ENCODE measurements around the gene TSSK1B.

Gene TSSK1B

GRCh38 chr5:113397046-113397445 is 37.7 kb downstream of the TSSK1B start:
- DNase-seq, result peak; percentile 13

GRCh38 chr5:113394658-113395057 is 40.1 kb downstream of the TSSK1B start:
- no peak for DNase-seq

- no peak for DNase-seq
Observed at GRCh38 chr5:113390224-113390623, 44.6 kb downstream of the TSSK1B start.

GRCh38 chr5:113389116-113389515 is 45.7 kb downstream of the TSSK1B start:
- DNase-seq, result no peak

DNA sequence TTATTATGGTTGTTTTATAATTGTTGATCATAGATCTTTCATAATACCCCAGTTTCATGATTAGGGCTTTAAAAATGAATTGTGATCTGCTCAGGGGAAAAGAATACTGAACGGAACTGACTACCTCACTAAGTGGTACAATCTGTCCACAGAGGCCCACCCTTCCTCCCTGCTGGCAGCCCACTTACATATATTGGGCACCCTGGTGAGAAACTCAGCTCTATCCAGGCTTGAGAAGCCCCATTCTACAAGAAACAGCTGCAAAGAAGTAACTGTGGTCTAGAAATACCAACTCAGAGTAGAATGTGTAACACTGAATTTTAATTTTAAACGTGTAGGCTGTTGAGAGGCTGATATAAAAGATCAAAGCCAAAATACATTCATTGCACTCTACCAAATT is 46.9 kb downstream of the TSSK1B start:
- no peak for DNase-seq

- no peak for DNase-seq
Observed at GRCh38 chr5:113384782-113385285, 50.0 kb downstream of the TSSK1B start.

DNA sequence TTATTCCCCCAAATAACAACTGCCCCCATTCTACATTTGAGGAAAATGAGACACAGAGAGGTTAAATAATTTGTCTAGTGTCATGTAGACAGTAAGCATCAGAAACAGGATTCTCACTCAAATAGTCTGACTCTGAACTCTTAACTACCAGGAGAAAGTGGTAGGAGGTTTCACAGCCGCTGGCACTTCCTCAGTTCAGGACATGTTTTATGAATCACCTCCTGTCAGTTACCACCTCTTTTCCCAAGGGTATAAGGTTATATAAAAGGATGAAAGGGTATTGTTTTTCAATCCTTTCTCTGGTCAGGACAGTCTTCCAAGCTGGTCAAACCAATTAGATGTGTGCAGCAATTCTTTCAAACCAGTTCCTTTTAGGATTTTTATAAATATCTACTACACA is 52.1 kb downstream of the TSSK1B start:
- DNase-seq, result peak; percentile 3
